GM12872 (cell line): ENCODE data around the gene SP1.

Experiments used
- CTCF ChIP-seq: IDR thresholded peaks from 3 replicates; pipeline ENCODE4 v1.5.1; 2011; ENCODE audit warnings: low read depth, mild to moderate bottlenecking, low read length, moderate library complexity; ENCODE audit not compliant: insufficient read depth

Gene SP1

DNA sequence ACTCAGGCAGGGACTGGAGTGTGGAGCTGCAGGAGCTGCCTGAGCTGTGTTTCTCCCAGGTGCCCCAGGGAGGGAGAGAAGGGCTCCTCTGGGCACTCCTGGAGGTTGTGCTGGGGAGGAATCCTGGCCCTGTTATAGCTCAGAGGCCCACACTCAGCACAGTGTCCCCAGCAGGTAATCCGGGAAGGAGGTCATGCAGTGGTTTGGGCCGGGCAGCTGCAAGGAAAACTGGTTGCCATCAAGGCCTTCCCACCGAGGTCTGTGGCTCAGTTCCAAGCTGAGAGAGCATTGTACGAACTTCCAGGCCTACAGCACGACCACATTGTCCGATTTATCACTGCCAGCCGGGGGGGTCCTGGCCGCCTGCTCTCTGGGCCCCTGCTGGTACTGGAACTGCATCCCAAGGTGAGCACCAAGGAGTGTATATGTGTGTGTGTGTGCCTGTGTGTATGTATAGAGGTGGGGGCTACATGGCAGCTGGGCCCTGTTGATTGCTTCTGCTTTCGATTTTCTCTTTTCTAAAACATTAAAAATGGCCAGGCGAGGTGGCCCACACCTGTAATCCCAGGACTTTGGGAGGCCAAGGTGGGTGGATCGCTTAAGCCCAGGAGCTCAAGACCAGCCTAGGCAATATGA lies 45.7 kb downstream of the SP1 start:
- TF ChIP-seq CTCF, result no peak

DNA sequence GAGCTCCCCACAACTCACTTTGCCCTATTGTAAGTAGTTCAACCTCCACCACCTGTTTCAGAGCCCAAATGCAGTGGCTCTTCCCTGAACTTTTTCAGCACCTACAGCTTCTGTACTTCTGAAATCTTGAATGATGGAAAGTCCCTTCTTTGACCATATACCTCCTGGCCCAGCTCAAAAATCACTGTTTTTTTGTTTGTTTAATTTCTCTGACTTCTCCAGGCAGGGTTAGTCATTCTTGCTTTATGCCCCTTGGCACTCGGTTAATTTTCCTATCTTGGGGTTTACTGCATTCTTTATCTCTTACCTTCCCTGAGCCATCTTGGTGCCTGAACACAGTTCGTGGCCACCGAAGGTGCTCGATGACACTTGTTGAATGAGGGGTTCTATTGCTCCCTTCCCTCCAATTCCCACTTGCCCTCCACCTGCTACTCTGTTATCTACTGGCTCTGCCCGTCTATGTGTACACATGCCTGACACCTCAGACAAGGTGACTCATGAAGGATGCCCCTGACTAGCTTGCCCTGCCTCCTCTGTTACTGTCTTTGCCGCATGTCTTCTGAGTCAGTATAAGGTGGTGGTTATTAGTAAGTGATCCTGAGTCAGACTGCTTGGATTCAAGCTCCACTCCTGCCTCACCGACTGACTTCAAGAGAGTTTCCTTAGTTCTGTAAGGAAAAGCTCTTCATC lies 48.1 kb downstream of the SP1 start:
- no peak for TF ChIP-seq CTCF

GRCh38 chr12:53428741-53429140 lies 48.8 kb downstream of the SP1 start:
- TF ChIP-seq CTCF, result no peak

DNA sequence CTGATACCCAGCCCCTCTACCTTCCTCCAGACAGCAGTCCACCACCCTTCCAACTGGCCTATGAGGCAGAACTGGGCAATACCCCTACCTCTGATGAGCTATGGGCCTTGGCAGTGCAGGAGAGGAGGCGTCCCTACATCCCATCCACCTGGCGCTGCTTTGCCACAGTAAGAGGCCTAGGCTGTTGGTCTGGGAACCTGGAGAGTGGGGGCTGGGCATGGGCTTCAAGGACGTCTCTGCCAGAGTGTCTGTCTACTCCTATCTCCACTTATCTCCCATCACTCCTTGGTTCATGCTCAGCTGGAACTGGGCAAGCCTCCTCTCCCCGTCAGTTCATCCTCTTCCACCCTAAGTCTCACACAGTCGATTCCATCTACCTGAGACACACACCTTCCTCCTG lies 50.1 kb downstream of the SP1 start:
- TF ChIP-seq CTCF, result no peak

DNA sequence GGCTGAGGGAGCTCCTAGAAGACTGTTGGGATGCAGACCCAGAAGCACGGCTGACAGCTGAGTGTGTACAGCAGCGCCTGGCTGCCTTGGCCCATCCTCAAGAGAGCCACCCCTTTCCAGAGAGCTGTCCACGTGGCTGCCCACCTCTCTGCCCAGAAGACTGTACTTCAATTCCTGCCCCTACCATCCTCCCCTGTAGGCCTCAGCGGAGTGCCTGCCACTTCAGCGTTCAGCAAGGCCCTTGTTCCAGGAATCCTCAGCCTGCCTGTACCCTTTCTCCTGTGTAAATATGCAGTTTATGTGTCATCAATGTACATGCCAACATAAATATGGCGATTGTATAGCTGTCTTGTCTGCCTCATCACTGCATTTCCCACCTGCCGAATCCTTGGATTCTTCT lies 51.2 kb downstream of the SP1 start:
- TF ChIP-seq CTCF, result no peak

- 0 out of 3 replicates have a peak, but pooled peaks have one; percentile 1 for TF ChIP-seq CTCF
These were observed 61.3 kb downstream of the SP1 start, which contains the start of gene PRR13 for GRCh38 chr12:53441040-53441833. Gene PRR13, plus strand, starts transcription at chr12:53441734. Its CDS starts 981 bp downstream, at chr12:53442715.

GRCh38 chr12:53443955-53444354 lies 64.0 kb downstream of the SP1 start:
- TF ChIP-seq CTCF, result no peak
